GM12878 (cell line): ENCODE results near the gene ZNF214. TPM values are rescaled to one million over a fixed set of nuclear protein-coding genes. Genes with fewer than 3 reads are reported as not detected.

Source experiments
- ATAC-seq: fragments of 200-7000 bp; cut with Tn5 transposase; 3 replicates; pipeline ENCODE4 v1.9.1; 2020; ENCODE audit warnings: mild to moderate bottlenecking, moderate library complexity
- BruUV-seq: library from RNA; stranded (reverse); fragments of 400-500 nt; replicated peaks from 2 replicates; lab custom pipeline; 2021; lab: Mats Ljungman, UMichigan
- CTCF ChIA-PET: fragments of 300-600 bp; sonication (Branson Sonifier 250); formaldehyde crosslinking; extraction: SDS; loops from one replicate; lab custom pipeline; 2021; ENCODE audit warnings: inconsistent platforms; lab: Yijun Ruan, JAX
- POLR2A ChIA-PET: fragments of 350-600 bp; formaldehyde crosslinking; extraction: SDS; loops from one replicate; lab custom pipeline; 2021; ENCODE audit warnings: inconsistent platforms; lab: Charles Lee
- RAD21 ChIA-PET: fragments of 300-600 bp; sonication (Branson Sonifier 250); formaldehyde crosslinking; loops from one replicate; lab custom pipeline; 2023; ENCODE audit warnings: antibody characterized with exemption; ENCODE audit not compliant: unreplicated experiment; lab: Charles Lee
- SMC1A ChIA-PET: fragments of 300-600 bp; sonication (Branson Sonifier 250); formaldehyde crosslinking; loops from one replicate; lab custom pipeline; 2023; ENCODE audit not compliant: unreplicated experiment, uncharacterized antibody; lab: Charles Lee
- DNase-seq: peaks from one replicate; pipeline ENCODE4 v3.0.0-alpha.2; 2011; ENCODE audit warnings: low read depth, low spot score
- FAIRE-seq: peaks from 3 replicates; lab custom pipeline; 2011; peaks lifted over from hg19 to GRCh38; lab: Jason Lieb, UNC
- H2AFZ ChIP-seq: 2 replicates; pipeline ENCODE4 v1.6.0; 2011; ENCODE audit warnings: low read depth, low read length, control low read depth; ENCODE audit not compliant: control insufficient read depth
- H3K27ac ChIP-seq: 2 replicates; pipeline ENCODE4 v1.5.1; 2011; ENCODE audit warnings: control low read depth; ENCODE audit not compliant: control insufficient read depth, insufficient read depth
- H3K27me3 ChIP-seq, 2 experiments: replicated peaks in 1 of 2; 2 replicates each; pipeline versions ENCODE4 v1.6.0 to v1.6.1; 2011; ENCODE audit warnings: low read length in 1 of 2; ENCODE audit not compliant: control insufficient read depth in 2 of 2, insufficient read depth in 2 of 2
- H3K36me3 ChIP-seq, 2 experiments: 2 replicates each; pipeline ENCODE4 v1.5.1; 2011; ENCODE audit warnings: low read length in 1 of 2; ENCODE audit not compliant: control insufficient read depth in 2 of 2, insufficient read depth in 2 of 2
- H3K4me1 ChIP-seq: 2 replicates; pipeline ENCODE4 v1.6.1; 2011; ENCODE audit warnings: mild to moderate bottlenecking, low read length, moderate library complexity, mixed read lengths; ENCODE audit not compliant: control insufficient read depth, insufficient read depth
- H3K4me2 ChIP-seq: 2 replicates; pipeline ENCODE4 v1.6.0; 2011; ENCODE audit warnings: control low read depth; ENCODE audit not compliant: control insufficient read depth, insufficient read depth
- H3K4me3 ChIP-seq: fragments of 200-600 bp; sonication (generic); 2 replicates; pipeline ENCODE4 v1.5.1; 2016
- H3K79me2 ChIP-seq: 2 replicates; pipeline ENCODE4 v1.6.0; 2011; ENCODE audit warnings: low read length; ENCODE audit not compliant: control insufficient read depth, insufficient read depth
- H3K9ac ChIP-seq: 2 replicates; pipeline ENCODE4 v1.8.0; 2011; ENCODE audit warnings: low read length, control low read depth, mixed read lengths; ENCODE audit not compliant: control insufficient read depth, insufficient read depth
- H3K9me3 ChIP-seq: replicated peaks from 3 replicates; pipeline ENCODE4 v1.5.1; 2011; ENCODE audit warnings: mild to moderate bottlenecking, low read length; ENCODE audit not compliant: control insufficient read depth, insufficient read depth
- H4K20me1 ChIP-seq: 2 replicates; pipeline ENCODE4 v1.6.0; 2011; ENCODE audit not compliant: control insufficient read depth, insufficient read depth
- FOXK2 ChIP-seq: fragments of 450-650 bp; IDR thresholded peaks from 2 replicates; pipeline ENCODE4 v1.6.1; 2017; ENCODE audit warnings: mild to moderate bottlenecking, moderate library complexity
- GATAD2B ChIP-seq: fragments of 450-650 bp; conservative IDR thresholded peaks from 2 replicates; pipeline ENCODE4 v1.6.1; 2017; ENCODE audit warnings: low read depth, mild to moderate bottlenecking, moderate library complexity
- HDGF ChIP-seq: fragments of 450-650 bp; IDR thresholded peaks from 2 replicates; pipeline ENCODE4 v1.6.1; 2016; ENCODE audit warnings: antibody characterized with exemption
- IRF4 ChIP-seq: IDR thresholded peaks from 2 replicates; pipeline ENCODE4 v1.6.1; 2011; ENCODE audit warnings: low read depth, low read length
- NFIC ChIP-seq: IDR thresholded peaks from 2 replicates; pipeline ENCODE4 v1.6.1; 2012; ENCODE audit warnings: low read depth, mild to moderate bottlenecking, inconsistent platforms, low read length, moderate library complexity
- PAX8 ChIP-seq: fragments of 450-650 bp; IDR thresholded peaks from 2 replicates; pipeline ENCODE4 v1.6.1; 2017; ENCODE audit warnings: mild to moderate bottlenecking, moderate library complexity
- PML ChIP-seq: IDR thresholded peaks from 2 replicates; pipeline ENCODE4 v1.6.1; 2012; ENCODE audit warnings: low read length, inconsistent platforms
- POLR2A ChIP-seq: IDR thresholded peaks from 2 replicates; pipeline ENCODE4 v1.6.1; 2011; ENCODE audit warnings: low read depth, mild to moderate bottlenecking, low read length
- TCF12 ChIP-seq: IDR thresholded peaks from 2 replicates; pipeline ENCODE4 v1.6.1; 2011; ENCODE audit warnings: low read depth, mild to moderate bottlenecking, low read length
- WGBS: methylation state at CpG from one replicate; pipeline ENCODE4 v1.1.6; 2016; ENCODE audit warnings: low lambda C conversion rate; ENCODE audit not compliant: insufficient replicate concordance, insufficient coverage; ENCODE audit errors: missing lambda C conversion rate; 5-methylcytosine and 5-hydroxymethylcytosine counted together
- in situ Hi-C: fragments of 300-500 bp; cut with MboI; formaldehyde crosslinking; loops from 9 replicates; pipeline ENCODE4 v1.14.3; 2018; ENCODE audit warnings: mixed read lengths
- intact Hi-C: fragments of 100-400 bp; cut with micrococcal nuclease; formaldehyde crosslinking; loops from one replicate; pipeline ENCODE4 v1.14.2; 2022; ENCODE audit not compliant: unreplicated experiment
- polyA plus RNA-seq, 11 experiments: library from polyadenylated mRNA; depleted of rRNA in 4 of 11; unstranded in 6 of 11; stranded (reverse) in 5 of 11; fragments of >200 nt; fragmentation: Nextera tagmentation in 4 of 11; fragmentation: Illumina TruSeq in 1 of 11; extraction: Ambion mirVana in 4 of 11; extraction: Trizol in 1 of 11; gene quantifications; 1 replicate in 1 of 11; 2 replicates in 10 of 11; pipeline versions ENCODE4 v1.2.1 to v1.2.3, GENCODE V29; 2011 to 2016; ENCODE audit warnings: inconsistent platforms in 2 of 11, missing spikeins in 2 of 11, low read depth in 1 of 11
- total RNA-seq, 4 experiments: library from RNA; depleted of rRNA in 3 of 4; stranded (reverse); fragments of >200 nt in 3 of 4; fragmentation: Illumina TruSeq in 1 of 4; extraction: Trizol in 1 of 4; gene quantifications; 2 replicates each; pipeline versions ENCODE4 v1.2.1 to v1.2.3, GENCODE V29; 2013 to 2021
- TF ChIP-seq, protein P1 (sequence below): fragments of 450-650 bp; IDR thresholded peaks from 2 replicates; pipeline ENCODE4 v1.6.1; 2018; ENCODE audit warnings: mild to moderate bottlenecking, low read depth, moderate library complexity; ENCODE audit not compliant: partially characterized antibody
- TF ChIP-seq, protein P2 (sequence below): IDR thresholded peaks from 2 replicates; pipeline ENCODE4 v1.6.1; 2011; ENCODE audit warnings: low read depth, low read length, improper control_type of control experiment, borderline replicate concordance
- TF ChIP-seq, protein P3 (sequence below): fragments of 450-650 bp; IDR thresholded peaks from 2 replicates; pipeline ENCODE4 v1.6.1; 2017; ENCODE audit warnings: antibody characterized with exemption, mild to moderate bottlenecking, moderate library complexity
- TF ChIP-seq, protein P4 (sequence below): IDR thresholded peaks from 2 replicates; pipeline ENCODE4 v1.6.1; 2011; ENCODE audit warnings: borderline replicate concordance, low read depth, mild to moderate bottlenecking, moderate library complexity, low read length; ENCODE audit not compliant: insufficient read depth, poor library complexity, severe bottlenecking

The ZNF214 gene
- total and polyA plus RNA-seq, 10 of the 15 experiments (the other 5 are each of a cell fraction or from before 2014, with no cell fraction given) = 0.18 TPM; not detected in 9

DNA sequence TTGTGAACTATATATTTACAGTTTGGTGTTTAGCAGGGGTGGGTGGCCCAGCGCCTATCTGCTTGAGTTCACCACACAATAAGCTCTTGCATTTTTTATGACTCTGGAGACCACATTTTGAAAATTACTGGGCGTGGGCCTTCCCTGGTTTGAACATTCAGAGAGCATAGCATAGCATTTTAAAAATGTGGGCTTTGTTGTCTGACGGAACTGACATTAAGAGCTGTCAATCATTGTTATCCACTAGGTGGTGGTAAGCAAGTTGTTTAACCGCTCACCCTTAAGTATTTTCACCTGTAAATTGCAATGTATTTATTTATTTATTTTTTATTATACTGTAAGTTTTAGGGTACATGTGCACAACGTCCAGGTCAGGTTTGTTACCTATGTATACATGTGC is 1.2 kb upstream of the ZNF214 start (continued):
- TF ChIP-seq, protein P1, sequence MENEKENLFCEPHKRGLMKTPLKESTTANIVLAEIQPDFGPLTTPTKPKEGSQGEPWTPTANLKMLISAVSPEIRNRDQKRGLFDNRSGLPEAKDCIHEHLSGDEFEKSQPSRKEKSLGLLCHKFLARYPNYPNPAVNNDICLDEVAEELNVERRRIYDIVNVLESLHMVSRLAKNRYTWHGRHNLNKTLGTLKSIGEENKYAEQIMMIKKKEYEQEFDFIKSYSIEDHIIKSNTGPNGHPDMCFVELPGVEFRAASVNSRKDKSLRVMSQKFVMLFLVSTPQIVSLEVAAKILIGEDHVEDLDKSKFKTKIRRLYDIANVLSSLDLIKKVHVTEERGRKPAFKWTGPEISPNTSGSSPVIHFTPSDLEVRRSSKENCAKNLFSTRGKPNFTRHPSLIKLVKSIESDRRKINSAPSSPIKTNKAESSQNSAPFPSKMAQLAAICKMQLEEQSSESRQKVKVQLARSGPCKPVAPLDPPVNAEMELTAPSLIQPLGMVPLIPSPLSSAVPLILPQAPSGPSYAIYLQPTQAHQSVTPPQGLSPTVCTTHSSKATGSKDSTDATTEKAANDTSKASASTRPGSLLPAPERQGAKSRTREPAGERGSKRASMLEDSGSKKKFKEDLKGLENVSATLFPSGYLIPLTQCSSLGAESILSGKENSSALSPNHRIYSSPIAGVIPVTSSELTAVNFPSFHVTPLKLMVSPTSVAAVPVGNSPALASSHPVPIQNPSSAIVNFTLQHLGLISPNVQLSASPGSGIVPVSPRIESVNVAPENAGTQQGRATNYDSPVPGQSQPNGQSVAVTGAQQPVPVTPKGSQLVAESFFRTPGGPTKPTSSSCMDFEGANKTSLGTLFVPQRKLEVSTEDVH = no peak
- TF ChIP-seq, protein P2, sequence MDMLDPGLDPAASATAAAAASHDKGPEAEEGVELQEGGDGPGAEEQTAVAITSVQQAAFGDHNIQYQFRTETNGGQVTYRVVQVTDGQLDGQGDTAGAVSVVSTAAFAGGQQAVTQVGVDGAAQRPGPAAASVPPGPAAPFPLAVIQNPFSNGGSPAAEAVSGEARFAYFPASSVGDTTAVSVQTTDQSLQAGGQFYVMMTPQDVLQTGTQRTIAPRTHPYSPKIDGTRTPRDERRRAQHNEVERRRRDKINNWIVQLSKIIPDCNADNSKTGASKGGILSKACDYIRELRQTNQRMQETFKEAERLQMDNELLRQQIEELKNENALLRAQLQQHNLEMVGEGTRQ = no peak
- no peak for TF ChIP-seq PML
- TF ChIP-seq TCF12 = no peak
- TF ChIP-seq GATAD2B = no peak
- TF ChIP-seq FOXK2 = no peak
- TF ChIP-seq NFIC = no peak

DNA sequence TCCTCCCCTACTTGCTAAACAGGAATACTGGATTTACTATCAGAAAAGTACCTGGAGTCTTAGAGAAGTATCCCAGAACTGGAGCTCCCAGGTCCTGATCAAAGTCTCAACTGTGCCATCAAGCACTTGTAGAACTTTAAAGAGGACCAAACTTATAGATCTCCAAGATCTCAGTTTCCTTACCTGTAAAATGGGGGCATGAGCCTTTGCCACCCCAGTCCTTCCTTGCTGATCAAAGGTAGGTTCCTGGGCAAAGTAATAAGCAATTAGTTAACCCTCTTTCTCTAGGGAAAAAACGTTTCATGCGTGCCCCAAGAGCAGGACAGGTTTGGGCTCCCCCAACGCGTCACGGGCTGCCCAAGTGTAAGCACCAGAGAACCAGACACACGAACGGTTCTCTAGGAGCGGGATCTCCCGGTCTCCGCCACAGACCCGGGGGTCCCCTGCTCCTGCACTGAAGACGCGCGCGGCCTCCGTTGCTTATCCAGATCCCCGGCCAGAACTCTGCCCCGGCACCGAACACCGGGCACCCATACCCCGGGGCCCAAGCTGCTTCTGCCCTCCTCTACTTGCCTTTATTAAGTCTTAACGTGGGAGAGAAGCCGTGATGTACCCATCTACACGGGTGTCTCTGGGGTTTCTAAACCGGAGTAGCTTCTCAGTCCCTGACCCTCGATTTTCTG is 505 bp downstream of the ZNF214 start:
- ChIA-PET SMC1A (interaction anchor here (1.8 kb wide), 1 partner anchor 9 kb away, joined by 3 read pairs; no protein-coding TSS in a partner anchor), CTCF (no interaction called here), RAD21 (no interaction called here), POLR2A (no interaction called here)
- Histone ChIP-seq H3K27ac (no peak overlapping the region), H3K79me2 (no peaks in the 10 kb centered on the region), H3K27me3 (peaks cover 0 to 1% of the 10 kb centered on the region in 2 experiments; a peak in 2 of 4 replicates), H2AFZ (no peak overlapping the region), H3K4me3 (no peak overlapping the region), H3K4me2 (peak overlapping the region; percentile 42), H3K4me1 (no peaks in the 10 kb centered on the region), H3K9me3 (no peaks in the 10 kb centered on the region), H4K20me1 (no peaks in the 10 kb centered on the region), H3K9ac (no peak overlapping the region), H3K36me3 (no peaks in the 10 kb centered on the region)
- DNase-seq = no peak
- no peak; the same call in 1 of the 3 replicates for ATAC-seq
- in situ Hi-C loops = no loop called here
- no peak for FAIRE-seq
- intact Hi-C loops = no loop called here
- WGBS = 37% methylated on average over 23 of the region's 26 CpGs
- no TSS peak for BruUV-seq
- no peak for TF ChIP-seq HDGF
- TF ChIP-seq POLR2A = no peak
- no peak for TF ChIP-seq IRF4
- no peak for TF ChIP-seq PAX8
- TF ChIP-seq, protein P3, sequence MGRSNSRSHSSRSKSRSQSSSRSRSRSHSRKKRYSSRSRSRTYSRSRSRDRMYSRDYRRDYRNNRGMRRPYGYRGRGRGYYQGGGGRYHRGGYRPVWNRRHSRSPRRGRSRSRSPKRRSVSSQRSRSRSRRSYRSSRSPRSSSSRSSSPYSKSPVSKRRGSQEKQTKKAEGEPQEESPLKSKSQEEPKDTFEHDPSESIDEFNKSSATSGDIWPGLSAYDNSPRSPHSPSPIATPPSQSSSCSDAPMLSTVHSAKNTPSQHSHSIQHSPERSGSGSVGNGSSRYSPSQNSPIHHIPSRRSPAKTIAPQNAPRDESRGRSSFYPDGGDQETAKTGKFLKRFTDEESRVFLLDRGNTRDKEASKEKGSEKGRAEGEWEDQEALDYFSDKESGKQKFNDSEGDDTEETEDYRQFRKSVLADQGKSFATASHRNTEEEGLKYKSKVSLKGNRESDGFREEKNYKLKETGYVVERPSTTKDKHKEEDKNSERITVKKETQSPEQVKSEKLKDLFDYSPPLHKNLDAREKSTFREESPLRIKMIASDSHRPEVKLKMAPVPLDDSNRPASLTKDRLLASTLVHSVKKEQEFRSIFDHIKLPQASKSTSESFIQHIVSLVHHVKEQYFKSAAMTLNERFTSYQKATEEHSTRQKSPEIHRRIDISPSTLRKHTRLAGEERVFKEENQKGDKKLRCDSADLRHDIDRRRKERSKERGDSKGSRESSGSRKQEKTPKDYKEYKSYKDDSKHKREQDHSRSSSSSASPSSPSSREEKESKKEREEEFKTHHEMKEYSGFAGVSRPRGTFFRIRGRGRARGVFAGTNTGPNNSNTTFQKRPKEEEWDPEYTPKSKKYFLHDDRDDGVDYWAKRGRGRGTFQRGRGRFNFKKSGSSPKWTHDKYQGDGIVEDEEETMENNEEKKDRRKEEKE = no peak
- TF ChIP-seq, protein P4, sequence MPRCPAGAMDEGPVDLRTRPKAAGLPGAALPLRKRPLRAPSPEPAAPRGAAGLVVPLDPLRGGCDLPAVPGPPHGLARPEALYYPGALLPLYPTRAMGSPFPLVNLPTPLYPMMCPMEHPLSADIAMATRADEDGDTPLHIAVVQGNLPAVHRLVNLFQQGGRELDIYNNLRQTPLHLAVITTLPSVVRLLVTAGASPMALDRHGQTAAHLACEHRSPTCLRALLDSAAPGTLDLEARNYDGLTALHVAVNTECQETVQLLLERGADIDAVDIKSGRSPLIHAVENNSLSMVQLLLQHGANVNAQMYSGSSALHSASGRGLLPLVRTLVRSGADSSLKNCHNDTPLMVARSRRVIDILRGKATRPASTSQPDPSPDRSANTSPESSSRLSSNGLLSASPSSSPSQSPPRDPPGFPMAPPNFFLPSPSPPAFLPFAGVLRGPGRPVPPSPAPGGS = no peak
